IMR-90 (cell line): Measurements from ENCODE around the gene PRKN. TPM values are rescaled to one million over a fixed set of nuclear protein-coding genes. Genes with fewer than 3 reads are reported as not detected.

Experiments used
- ATAC-seq: fragments of 200-7000 bp; cut with Tn5 transposase; 2 replicates; pipeline ENCODE4 v1.9.1; 2020; ENCODE audit warnings: low read depth, mild to moderate bottlenecking, moderate library complexity
- BruUV-seq: library from RNA; stranded (reverse); fragments of 400-500 nt; replicated peaks from 2 replicates; lab custom pipeline; 2021; lab: Mats Ljungman, UMichigan
- CTCF ChIA-PET: fragments of 300-600 bp; formaldehyde crosslinking; extraction: SDS; loops from one replicate; lab custom pipeline; 2021; ENCODE audit warnings: antibody characterized with exemption; lab: Yijun Ruan, JAX
- POLR2A ChIA-PET: fragments of 300-600 bp; sonication (Branson Sonifier 250); formaldehyde crosslinking; loops from one replicate; lab custom pipeline; 2022; ENCODE audit warnings: antibody characterized with exemption; ENCODE audit not compliant: unreplicated experiment; lab: Charles Lee
- DNase-seq: peaks from one replicate; pipeline ENCODE4 v3.0.0; 2013
- H2AFZ ChIP-seq: replicated peaks from 2 replicates; pipeline ENCODE3; 2013; ENCODE audit warnings: low read length, mild to moderate bottlenecking; ENCODE audit not compliant: poor library complexity
- H2AK5ac ChIP-seq: 2 replicates; pipeline ENCODE4 v1.6.1; 2013; ENCODE audit warnings: low read depth, low read length, inconsistent platforms
- H2AK9ac ChIP-seq: replicated peaks from 2 replicates; pipeline ENCODE3; 2013; ENCODE audit warnings: mild to moderate bottlenecking, low read depth, low read length, moderate library complexity; ENCODE audit not compliant: poor library complexity
- H2BK120ac ChIP-seq: 2 replicates; pipeline ENCODE4 v1.6.1; 2013; ENCODE audit warnings: low read depth, low read length, inconsistent platforms
- H2BK15ac ChIP-seq: 3 replicates; pipeline ENCODE4 v1.6.1; 2013; ENCODE audit warnings: low read depth, low read length, inconsistent platforms
- H2BK20ac ChIP-seq: 2 replicates; pipeline ENCODE4 v1.6.1; 2013; ENCODE audit warnings: low read depth, mild to moderate bottlenecking, inconsistent platforms, low read length, moderate library complexity
- H2BK5ac ChIP-seq: 2 replicates; pipeline ENCODE4 v1.6.1; 2013; ENCODE audit warnings: mild to moderate bottlenecking, low read depth, low read length, inconsistent platforms; ENCODE audit not compliant: poor library complexity, severe bottlenecking
- H3K14ac ChIP-seq: replicated peaks from 2 replicates; pipeline ENCODE4 v1.6.1; 2013; ENCODE audit warnings: low read depth, low read length, inconsistent platforms
- H3K18ac ChIP-seq: 2 replicates; pipeline ENCODE4 v1.6.1; 2013; ENCODE audit warnings: low read depth, low read length, control low read depth
- H3K23ac ChIP-seq: 2 replicates; pipeline ENCODE4 v1.6.1; 2013; ENCODE audit warnings: low read depth, low read length, inconsistent platforms
- H3K27ac ChIP-seq: 2 replicates; pipeline ENCODE4 v1.5.1; 2013; ENCODE audit warnings: mild to moderate bottlenecking, control low read depth, low read length; ENCODE audit not compliant: insufficient read depth
- H3K27me3 ChIP-seq: 2 replicates; pipeline ENCODE4 v1.6.1; 2013; ENCODE audit warnings: low read length; ENCODE audit not compliant: control insufficient read depth, insufficient read depth
- H3K36me3 ChIP-seq: 2 replicates; pipeline ENCODE4 v1.6.1; 2013; ENCODE audit warnings: low read length, mixed read lengths; ENCODE audit not compliant: control insufficient read depth, insufficient read depth
- H3K4ac ChIP-seq: 2 replicates; pipeline ENCODE4 v1.6.1; 2013; ENCODE audit warnings: low read depth, low read length, inconsistent platforms
- H3K4me1 ChIP-seq: 2 replicates; pipeline ENCODE4 v1.6.1; 2013; ENCODE audit warnings: low read length, mixed read lengths; ENCODE audit not compliant: control insufficient read depth, insufficient read depth
- H3K4me2 ChIP-seq: 2 replicates; pipeline ENCODE4 v1.6.1; 2013; ENCODE audit warnings: low read depth, mild to moderate bottlenecking, control low read depth, low read length, moderate library complexity
- H3K4me3 ChIP-seq: 2 replicates; pipeline ENCODE4 v1.5.1; 2013; ENCODE audit warnings: low read depth, mild to moderate bottlenecking, control low read depth, low read length, moderate library complexity; ENCODE audit not compliant: insufficient read depth
- H3K56ac ChIP-seq: 2 replicates; pipeline ENCODE4 v1.6.1; 2013; ENCODE audit warnings: low read length, inconsistent platforms; ENCODE audit not compliant: insufficient read depth; ENCODE audit errors: extremely low read depth
- H3K79me1 ChIP-seq, 2 experiments: 2 replicates each; pipeline ENCODE4 v1.6.1; 2013; ENCODE audit warnings: low read length in 2 of 2, inconsistent platforms in 1 of 2, low read depth in 1 of 2
- H3K9ac ChIP-seq: 2 replicates; pipeline ENCODE4 v1.6.1; 2013; ENCODE audit warnings: low read depth, low read length, control low read depth
- H3K9me1 ChIP-seq: 2 replicates; pipeline ENCODE4 v1.6.1; 2013; ENCODE audit warnings: low read length, inconsistent platforms; ENCODE audit not compliant: insufficient read depth
- H3K9me3 ChIP-seq: 2 replicates; pipeline ENCODE4 v1.6.1; 2013; ENCODE audit warnings: low read length; ENCODE audit not compliant: control insufficient read depth, insufficient read depth
- H4K20me1 ChIP-seq: 2 replicates; pipeline ENCODE4 v1.6.1; 2013; ENCODE audit warnings: low read length, inconsistent platforms; ENCODE audit not compliant: insufficient read depth
- H4K5ac ChIP-seq: 2 replicates; pipeline ENCODE4 v1.6.1; 2013; ENCODE audit warnings: mild to moderate bottlenecking, low read depth, low read length, control low read depth
- H4K8ac ChIP-seq, 2 experiments: 2 replicates each; pipeline ENCODE4 v1.6.1; 2013; ENCODE audit warnings: low read depth in 2 of 2, low read length in 2 of 2, control low read depth in 1 of 2, inconsistent platforms in 1 of 2
- H4K91ac ChIP-seq: 2 replicates; pipeline ENCODE4 v1.6.1; 2013; ENCODE audit warnings: low read depth, low read length, inconsistent platforms; ENCODE audit not compliant: insufficient read depth
- BHLHE40 ChIP-seq: fragments of 150-350 bp; IDR thresholded peaks from 2 replicates; pipeline ENCODE4 v1.6.1; 2016; ENCODE audit warnings: mild to moderate bottlenecking, low read depth, low read length
- CHD1 ChIP-seq: IDR thresholded peaks from 2 replicates; pipeline ENCODE4 v1.6.1; 2012; ENCODE audit warnings: low read depth, low read length, improper control_type of control experiment
- MAZ ChIP-seq: IDR thresholded peaks from 2 replicates; pipeline ENCODE4 v1.6.1; 2012; ENCODE audit warnings: low read depth, mild to moderate bottlenecking, low read length, improper control_type of control experiment, moderate library complexity, borderline replicate concordance
- MXI1 ChIP-seq: IDR thresholded peaks from 2 replicates; pipeline ENCODE4 v1.6.1; 2012; ENCODE audit warnings: low read depth, mild to moderate bottlenecking, low read length, moderate library complexity, borderline replicate concordance
- POLR2A ChIP-seq: IDR thresholded peaks from 2 replicates; pipeline ENCODE4 v1.6.1; 2012; ENCODE audit warnings: mild to moderate bottlenecking, low read depth, low read length
- RFX5 ChIP-seq: IDR thresholded peaks from 2 replicates; pipeline ENCODE4 v1.8.0; 2012; ENCODE audit warnings: low read depth, mild to moderate bottlenecking, low read length, moderate library complexity
- SMC3 ChIP-seq: fragments of 150-350 bp; IDR thresholded peaks from 2 replicates; pipeline ENCODE4 v1.6.1; 2016; ENCODE audit warnings: low read depth, mild to moderate bottlenecking, antibody characterized with exemption, low read length, moderate library complexity
- WGBS, 2 experiments: methylation state at CpG; one replicate each; pipeline versions ENCODE4 v1.1.5 to v1.1.7; 2013; ENCODE audit warnings: missing lambda C conversion rate in 2 of 2; ENCODE audit not compliant: insufficient read length in 1 of 2; ENCODE audit errors: extremely low coverage in 2 of 2; 5-methylcytosine and 5-hydroxymethylcytosine counted together
- dilution Hi-C: fragments of 300-500 bp; cut with HindIII; formaldehyde crosslinking; loops from one replicate; pipeline ENCODE4 v1.14.3; 2018; ENCODE audit warnings: low sequenced_read_pairs; ENCODE audit not compliant: unreplicated experiment
- in situ Hi-C: fragments of 300-500 bp; cut with MboI; formaldehyde crosslinking; loops from 3 replicates; pipeline ENCODE4 v1.14.3; 2019; ENCODE audit warnings: low sequenced_read_pairs, inconsistent platforms, mixed read lengths
- intact Hi-C: fragments of 100-400 bp; cut with micrococcal nuclease; formaldehyde crosslinking; loops from 2 replicates; pipeline ENCODE4 v1.10.0; 2022
- polyA plus RNA-seq, 3 experiments: library from polyadenylated mRNA; depleted of rRNA; stranded (reverse); fragments of >200 nt; gene quantifications; 2 replicates each; pipeline ENCODE4 v1.2.3, GENCODE V29; 2012; ENCODE audit warnings: low replicate concordance in 1 of 3
- total RNA-seq: library from RNA; depleted of rRNA; stranded (reverse); fragments of >200 nt; gene quantifications from 2 replicates; pipeline ENCODE4 v1.2.3, GENCODE V29; 2012
- TF ChIP-seq, protein P1 (sequence below): fragments of 150-350 bp; IDR thresholded peaks from 2 replicates; pipeline ENCODE4 v1.6.1; 2017; ENCODE audit warnings: mild to moderate bottlenecking, antibody characterized with exemption, low read length, low read depth
- TF ChIP-seq, protein P2 (sequence below): fragments of 150-350 bp; IDR thresholded peaks from 2 replicates; pipeline ENCODE4 v1.6.1; 2016; ENCODE audit warnings: low read depth, mild to moderate bottlenecking, low read length, moderate library complexity, borderline replicate concordance

Gene PRKN
- total and polyA plus RNA-seq, 2 of the 4 experiments (the other 2 are of a cell fraction): 0.15 to 0.18 TPM

DNA sequence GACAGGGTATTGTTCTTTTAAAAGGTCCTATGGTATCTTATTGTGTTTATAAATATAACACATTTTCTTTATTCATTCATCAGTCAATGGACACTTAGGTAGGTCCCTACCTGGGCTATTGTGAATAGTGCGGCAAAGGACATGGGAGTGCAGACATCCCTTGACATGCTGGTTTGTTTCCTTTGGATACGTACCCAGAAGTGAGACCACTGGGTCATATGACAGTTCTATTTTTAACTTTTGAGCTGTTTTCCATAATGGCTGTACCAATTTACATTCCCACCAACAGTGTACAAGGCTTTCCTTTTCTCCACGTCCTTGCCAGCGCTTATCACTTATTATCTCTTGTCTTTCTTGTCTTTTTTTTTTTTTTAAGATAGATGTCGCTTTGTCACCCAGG is 627.5 kb downstream of the PRKN start:
- Histone ChIP-seq H3K79me1 (no peaks in the 10 kb centered on the region), H3K27ac (no peak overlapping the region), H3K9me3 (peaks cover 14% of the 10 kb centered on the region), H2BK15ac (no peak overlapping the region), H3K4me1 (no peaks in the 10 kb centered on the region), H3K18ac (no peak overlapping the region), H2BK120ac (no peak overlapping the region), H3K36me3 (no peaks in the 10 kb centered on the region), H3K56ac (no peak overlapping the region), H3K9me1 (no peaks in the 10 kb centered on the region), H3K4ac (no peak overlapping the region), H4K8ac (no peak overlapping the region), H2AK5ac (no peak overlapping the region), H2AFZ (no peak overlapping the region), H3K4me3 (no peak overlapping the region), H4K5ac (no peak overlapping the region), H3K27me3 (no peaks in the 10 kb centered on the region), H2BK20ac (no peak overlapping the region), H3K4me2 (no peak overlapping the region), H3K14ac (no peak overlapping the region), H3K9ac (no peak overlapping the region), H4K91ac (no peak overlapping the region), H4K20me1 (no peaks in the 10 kb centered on the region), H2AK9ac (no peak overlapping the region), H2BK5ac (no peak overlapping the region), H3K23ac (no peak overlapping the region)
- dilution Hi-C loops: no loop called here
- DNase-seq (no peak), ATAC-seq (no peak)
- intact Hi-C loops: no loop called here
- no TSS peak for BruUV-seq
- TF ChIP-seq BHLHE40 (no peak), SMC3 (no peak), MXI1 (no peak), CHD1 (no peak), RFX5 (no peak), MAZ (no peak), POLR2A (no peak)
- TF ChIP-seq, protein P1, sequence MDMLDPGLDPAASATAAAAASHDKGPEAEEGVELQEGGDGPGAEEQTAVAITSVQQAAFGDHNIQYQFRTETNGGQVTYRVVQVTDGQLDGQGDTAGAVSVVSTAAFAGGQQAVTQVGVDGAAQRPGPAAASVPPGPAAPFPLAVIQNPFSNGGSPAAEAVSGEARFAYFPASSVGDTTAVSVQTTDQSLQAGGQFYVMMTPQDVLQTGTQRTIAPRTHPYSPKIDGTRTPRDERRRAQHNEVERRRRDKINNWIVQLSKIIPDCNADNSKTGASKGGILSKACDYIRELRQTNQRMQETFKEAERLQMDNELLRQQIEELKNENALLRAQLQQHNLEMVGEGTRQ: no peak
- TF ChIP-seq, protein P2, sequence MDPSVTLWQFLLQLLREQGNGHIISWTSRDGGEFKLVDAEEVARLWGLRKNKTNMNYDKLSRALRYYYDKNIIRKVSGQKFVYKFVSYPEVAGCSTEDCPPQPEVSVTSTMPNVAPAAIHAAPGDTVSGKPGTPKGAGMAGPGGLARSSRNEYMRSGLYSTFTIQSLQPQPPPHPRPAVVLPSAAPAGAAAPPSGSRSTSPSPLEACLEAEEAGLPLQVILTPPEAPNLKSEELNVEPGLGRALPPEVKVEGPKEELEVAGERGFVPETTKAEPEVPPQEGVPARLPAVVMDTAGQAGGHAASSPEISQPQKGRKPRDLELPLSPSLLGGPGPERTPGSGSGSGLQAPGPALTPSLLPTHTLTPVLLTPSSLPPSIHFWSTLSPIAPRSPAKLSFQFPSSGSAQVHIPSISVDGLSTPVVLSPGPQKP: no peak
- in situ Hi-C loops: no loop called here
- CTCF ChIA-PET: no interaction called here
- 100% methylated on average over 2 of the region's 5 CpGs; no CpG with 5 or more reads in 1 of the 2 experiments for WGBS, 2 experiments
- POLR2A ChIA-PET: no interaction called here
